H1 (cell line): Measurements from ENCODE around the gene RAD51D.

Source experiments
- BRCA1 ChIP-seq: IDR thresholded peaks from 2 replicates; pipeline ENCODE4 v1.6.1; 2012; ENCODE audit warnings: low read depth, low read length, improper control_type of control experiment
- CEBPB ChIP-seq: IDR thresholded peaks from 2 replicates; pipeline ENCODE4 v1.6.1; 2012; ENCODE audit warnings: low read depth, low read length
- CREB1 ChIP-seq: IDR thresholded peaks from 2 replicates; pipeline ENCODE4 v1.6.1; 2012; ENCODE audit warnings: inconsistent platforms
- CTCF ChIP-seq, 3 experiments: IDR thresholded peaks; 1 replicate in 2 of 3; 2 replicates in 1 of 3; pipeline versions ENCODE4 v1.5.1 to v1.6.1; 2011; ENCODE audit warnings: low read length in 3 of 3, mild to moderate bottlenecking in 3 of 3, inconsistent platforms in 2 of 3, low read depth in 1 of 3, moderate library complexity in 1 of 3; ENCODE audit not compliant: insufficient read depth in 1 of 3; ENCODE audit errors: control extremely low read depth in 1 of 3
- EGR1 ChIP-seq: IDR thresholded peaks from 2 replicates; pipeline ENCODE4 v1.6.1; 2011; ENCODE audit warnings: low read depth, low read length, borderline replicate concordance
- EP300 ChIP-seq, 2 experiments: IDR thresholded peaks; 1 replicate in 1 of 2; 2 replicates in 1 of 2; pipeline ENCODE4 v1.6.1; 2011 to 2012; ENCODE audit warnings: low read depth in 2 of 2, low read length in 2 of 2, mild to moderate bottlenecking in 2 of 2, borderline replicate concordance in 1 of 2, inconsistent platforms in 1 of 2, moderate library complexity in 1 of 2
- EZH2 ChIP-seq: fragments of 200-600 bp; sonication (generic); IDR thresholded peaks from 2 replicates; pipeline ENCODE4 v1.7.1; 2012; ENCODE audit warnings: low read depth, mild to moderate bottlenecking, moderate library complexity, low read length, inconsistent platforms; ENCODE audit not compliant: severe bottlenecking
- POLR2A ChIP-seq, 2 experiments: IDR thresholded peaks; 1 replicate in 1 of 2; 2 replicates in 1 of 2; pipeline ENCODE4 v1.6.1; 2011; ENCODE audit warnings: low read depth in 2 of 2, low read length in 2 of 2, mild to moderate bottlenecking in 2 of 2; ENCODE audit errors: control extremely low read depth in 1 of 2
- POLR2AphosphoS5 ChIP-seq: IDR thresholded peaks from 2 replicates; pipeline ENCODE4 v1.6.1; 2011; ENCODE audit warnings: low read depth, low read length
- RAD21 ChIP-seq, 2 experiments: IDR thresholded peaks in 1 of 2; conservative IDR thresholded peaks in 1 of 2; 2 replicates each; pipeline ENCODE4 v1.6.1; 2011; ENCODE audit warnings: low read depth in 2 of 2, low read length in 2 of 2, improper control_type of control experiment in 1 of 2, inconsistent platforms in 1 of 2, mild to moderate bottlenecking in 1 of 2, moderate library complexity in 1 of 2
- SUZ12 ChIP-seq: fragments of 200-600 bp; sonication (generic); IDR thresholded peaks from 2 replicates; pipeline ENCODE4 v1.6.1; 2012; ENCODE audit warnings: mild to moderate bottlenecking, inconsistent platforms, low read length, moderate library complexity, mixed read lengths
- TAF1 ChIP-seq: IDR thresholded peaks from 2 replicates; pipeline ENCODE4 v1.6.1; 2011; ENCODE audit warnings: mild to moderate bottlenecking, low read depth, low read length
- TF ChIP-seq, protein P1 (sequence below): IDR thresholded peaks from 2 replicates; pipeline ENCODE4 v1.6.1; 2011; ENCODE audit warnings: low read depth, mild to moderate bottlenecking, low read length; ENCODE audit not compliant: insufficient read depth
- TF ChIP-seq, protein P2 (sequence below): IDR thresholded peaks from 2 replicates; pipeline ENCODE4 v1.6.1; 2012; ENCODE audit warnings: inconsistent platforms

DNA sequence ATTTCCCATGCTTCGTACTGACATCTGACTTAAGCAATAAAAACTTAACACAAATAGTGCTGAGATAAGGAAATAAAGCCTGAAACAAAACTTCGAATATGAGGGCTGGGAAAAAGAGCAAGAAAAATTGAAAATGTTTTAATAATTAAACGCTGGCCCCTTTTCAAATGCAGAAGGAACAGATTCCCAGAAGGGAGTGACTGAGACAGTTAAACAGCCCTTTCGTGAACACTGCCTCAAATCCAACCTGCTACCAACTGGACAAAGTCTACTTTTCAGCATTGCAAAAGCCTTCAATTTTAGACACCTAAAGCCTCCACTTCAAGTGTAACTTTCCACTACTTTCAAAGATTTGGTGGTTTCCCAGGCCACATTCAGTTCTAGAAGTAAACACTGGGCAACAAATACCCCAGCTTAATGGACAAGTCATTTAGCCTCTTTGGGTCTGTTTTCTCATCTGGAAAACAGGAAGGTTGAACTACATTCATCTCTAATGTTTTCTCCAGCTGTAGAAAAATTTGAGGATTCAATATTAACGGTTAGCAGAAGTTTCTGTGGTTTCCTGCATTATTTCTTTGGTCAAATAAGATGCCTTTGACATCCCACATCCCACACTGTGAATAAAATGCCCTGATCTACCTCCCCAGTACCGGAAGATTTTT, 68.0 kb downstream of the RAD51D start:
- no peak for TF ChIP-seq POLR2A (IDR thresholded peaks at IDR 0.05; ENCODE audit: control extremely low read depth in 1 of 2, low read depth in 2 of 2, low read length in 2 of 2)
- no peak for TF ChIP-seq CTCF (IDR thresholded peaks at IDR 0.05; ENCODE audit: control extremely low read depth in 1 of 3, insufficient read depth in 1 of 3, low read depth in 1 of 3, low read length in 3 of 3)
- no peak for TF ChIP-seq EP300 (IDR thresholded peaks at IDR 0.05; ENCODE audit: borderline replicate concordance in 1 of 2, low read depth in 2 of 2, low read length in 2 of 2)
- TF ChIP-seq RAD21 (IDR thresholded peaks at IDR 0.05 in 1 of 2, conservative IDR thresholded peaks at IDR 0.05 in 1 of 2; ENCODE audit: low read depth in 2 of 2, low read length in 2 of 2): no peak
- no peak for TF ChIP-seq TAF1
- no peak for TF ChIP-seq EZH2
- TF ChIP-seq BRCA1: no peak
- no peak for TF ChIP-seq POLR2AphosphoS5
- no peak for TF ChIP-seq CREB1
- TF ChIP-seq EGR1: no peak
- TF ChIP-seq, protein P1, sequence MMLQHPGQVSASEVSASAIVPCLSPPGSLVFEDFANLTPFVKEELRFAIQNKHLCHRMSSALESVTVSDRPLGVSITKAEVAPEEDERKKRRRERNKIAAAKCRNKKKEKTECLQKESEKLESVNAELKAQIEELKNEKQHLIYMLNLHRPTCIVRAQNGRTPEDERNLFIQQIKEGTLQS: no peak
- TF ChIP-seq, protein P2, sequence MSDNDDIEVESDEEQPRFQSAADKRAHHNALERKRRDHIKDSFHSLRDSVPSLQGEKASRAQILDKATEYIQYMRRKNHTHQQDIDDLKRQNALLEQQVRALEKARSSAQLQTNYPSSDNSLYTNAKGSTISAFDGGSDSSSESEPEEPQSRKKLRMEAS: no peak
- no peak for TF ChIP-seq SUZ12
- no peak for TF ChIP-seq CEBPB
